CMK (cell line): ENCODE results near the gene PAIP2B.
"Not testable (repeated sequence)": the region's sequence is repeated elsewhere in the genome, so short reads cannot be mapped to it uniquely, and the experiment has no call there.

Experiments
- DNase-seq: peaks from one replicate; pipeline ENCODE4 v3.0.0-alpha.2; 2010; ENCODE audit warnings: low read depth

The PAIP2B gene

GRCh38 chr2:71226965-71227560 lies at the start of gene PAIP2B:
Gene PAIP2B (minus strand): TSS chr2:71227103. CDS start chr2:71202589, 24,514 bp downstream.
- DNase-seq, result peak; percentile 98

- no peak for DNase-seq
Measured at GRCh38 chr2:71275939-71276310, 49.0 kb upstream of the PAIP2B start.

GRCh38 chr2:71269511-71270090 lies 42.7 kb upstream of the PAIP2B start:
- no peak for DNase-seq

GRCh38 chr2:71263386-71263785 lies 36.5 kb upstream of the PAIP2B start:
- DNase-seq, result no peak

- no peak for DNase-seq
Measured at GRCh38 chr2:71261534-71261933, 34.6 kb upstream of the PAIP2B start.

GRCh38 chr2:71256421-71256820 lies 29.5 kb upstream of the PAIP2B start:
- no peak for DNase-seq

- no peak for DNase-seq
Measured at GRCh38 chr2:71254776-71255175, 27.9 kb upstream of the PAIP2B start.

- no peak for DNase-seq
Measured at GRCh38 chr2:71254078-71254477, 27.2 kb upstream of the PAIP2B start.

- DNase-seq, result no peak
Measured at GRCh38 chr2:71253476-71253875, 26.6 kb upstream of the PAIP2B start.

- no peak for DNase-seq
Measured at GRCh38 chr2:71252862-71253261, 26.0 kb upstream of the PAIP2B start.

- no peak for DNase-seq
Measured at GRCh38 chr2:71250935-71251334, 24.0 kb upstream of the PAIP2B start.

GRCh38 chr2:71244302-71244660 lies 17.4 kb upstream of the PAIP2B start:
- no peak for DNase-seq

- DNase-seq, result no peak
Measured at GRCh38 chr2:71243634-71244301, 16.9 kb upstream of the PAIP2B start.

GRCh38 chr2:71240794-71241193 lies 13.9 kb upstream of the PAIP2B start:
- no peak for DNase-seq

- DNase-seq, result no peak
Measured at GRCh38 chr2:71238089-71238488, 11.2 kb upstream of the PAIP2B start.

- no peak for DNase-seq
Measured at GRCh38 chr2:71235930-71236587, 9.2 kb upstream of the PAIP2B start.

- DNase-seq, result not testable (repeated sequence)
Measured at GRCh38 chr2:71233072-71233471, 6.2 kb upstream of the PAIP2B start.

GRCh38 chr2:71226096-71226964 lies 573 bp downstream of the PAIP2B start:
- DNase-seq, result no peak

GRCh38 chr2:71224935-71225334 lies 2.0 kb downstream of the PAIP2B start:
- no peak for DNase-seq

- DNase-seq, result no peak
Measured at GRCh38 chr2:71224457-71224856, 2.4 kb downstream of the PAIP2B start.

- DNase-seq, result peak; percentile 41
Measured at GRCh38 chr2:71223767-71224333, 3.1 kb downstream of the PAIP2B start.

GRCh38 chr2:71220743-71221142 lies 6.2 kb downstream of the PAIP2B start:
- DNase-seq, result no peak
